ENCODE measurements around the gene MIB2. TPM values are rescaled to one million over a fixed set of nuclear protein-coding genes. Genes with fewer than 3 reads are reported as not detected.

The MIB2 gene
- total RNA-seq, 1 experiment from 2014 or later: 74.5 TPM

DNA sequence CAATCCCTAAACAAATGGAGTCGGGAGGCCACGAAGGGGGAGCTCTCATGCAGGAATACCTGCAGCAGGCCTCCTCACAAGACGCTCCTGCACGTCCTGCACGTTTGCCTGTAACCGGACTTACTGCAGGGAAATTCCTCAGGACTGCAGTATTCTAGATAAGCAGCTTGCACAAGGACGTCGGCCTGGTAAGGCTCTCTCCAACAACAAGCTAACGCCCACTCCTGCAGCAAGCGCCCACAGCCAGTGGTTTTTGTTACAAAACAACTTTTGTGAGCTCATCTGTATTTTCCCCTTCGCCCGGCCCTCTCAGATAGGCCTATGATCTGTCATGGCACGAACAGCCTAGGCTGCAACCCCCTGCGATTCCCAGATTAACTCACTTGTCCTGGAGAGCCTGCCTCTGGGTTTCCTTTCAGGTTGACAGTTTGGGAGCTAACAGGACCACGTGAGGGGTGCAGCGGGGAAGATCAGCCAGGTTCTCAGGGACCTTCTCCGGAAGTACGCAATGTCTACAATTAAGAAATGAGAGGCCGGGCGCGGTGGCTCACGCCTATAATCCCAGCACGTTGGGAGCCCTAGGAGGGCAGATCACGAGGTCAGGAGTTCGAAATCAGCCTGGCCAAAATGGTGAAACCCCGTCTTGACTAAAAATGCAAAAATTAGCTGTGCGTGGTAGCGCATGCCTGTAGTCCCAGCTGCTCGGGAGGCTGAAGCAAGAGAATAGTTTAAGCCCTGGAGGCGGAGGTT lies 921 bp upstream of the MIB2 start:
- TSS peak; percentile 91 for BruUV-seq (replicated peaks)
- POLR2A ChIA-PET: no interaction called here
- ATAC-seq (no peak), DNase-seq (ENCODE audit: low read depth, low spot score) (no peak)
- intact Hi-C loops (cut with micrococcal nuclease; ENCODE audit: unreplicated experiment): no loop called here
- Histone ChIP-seq H3K27ac (ENCODE audit: low read length) (no peak overlapping the region; the same call in 1 of the 2 replicates), H3K27me3 (ENCODE audit: control insufficient read depth, insufficient read depth, low read length) (no peaks in the 10 kb centered on the region), H3K9me3 (ENCODE audit: control insufficient read depth, insufficient read depth, low read depth, low read length) (no peaks in the 10 kb centered on the region), H3K4me3 (ENCODE audit: low read depth in 2 of 2, low read length in 2 of 2) (peak overlapping the region; percentile 73 to 87), H3K4me1 (ENCODE audit: control insufficient read depth, insufficient read depth, low read length) (peaks cover 20% of the 10 kb centered on the region), H3K36me3 (ENCODE audit: control insufficient read depth, insufficient read depth, low read length) (no peaks in the 10 kb centered on the region)
- CTCF ChIA-PET: no interaction called here
- no peak for TF ChIP-seq POLR2AphosphoS5 (IDR thresholded peaks at IDR 0.05; ENCODE audit: low read depth, low read length)
- TF ChIP-seq TCF7L2 (IDR thresholded peaks at IDR 0.05; ENCODE audit: low read depth, low read length): no peak
- no peak for TF ChIP-seq SIN3A (IDR thresholded peaks at IDR 0.05; ENCODE audit: borderline replicate concordance, insufficient read depth, low read depth, low read length)
- TF ChIP-seq, protein P1, sequence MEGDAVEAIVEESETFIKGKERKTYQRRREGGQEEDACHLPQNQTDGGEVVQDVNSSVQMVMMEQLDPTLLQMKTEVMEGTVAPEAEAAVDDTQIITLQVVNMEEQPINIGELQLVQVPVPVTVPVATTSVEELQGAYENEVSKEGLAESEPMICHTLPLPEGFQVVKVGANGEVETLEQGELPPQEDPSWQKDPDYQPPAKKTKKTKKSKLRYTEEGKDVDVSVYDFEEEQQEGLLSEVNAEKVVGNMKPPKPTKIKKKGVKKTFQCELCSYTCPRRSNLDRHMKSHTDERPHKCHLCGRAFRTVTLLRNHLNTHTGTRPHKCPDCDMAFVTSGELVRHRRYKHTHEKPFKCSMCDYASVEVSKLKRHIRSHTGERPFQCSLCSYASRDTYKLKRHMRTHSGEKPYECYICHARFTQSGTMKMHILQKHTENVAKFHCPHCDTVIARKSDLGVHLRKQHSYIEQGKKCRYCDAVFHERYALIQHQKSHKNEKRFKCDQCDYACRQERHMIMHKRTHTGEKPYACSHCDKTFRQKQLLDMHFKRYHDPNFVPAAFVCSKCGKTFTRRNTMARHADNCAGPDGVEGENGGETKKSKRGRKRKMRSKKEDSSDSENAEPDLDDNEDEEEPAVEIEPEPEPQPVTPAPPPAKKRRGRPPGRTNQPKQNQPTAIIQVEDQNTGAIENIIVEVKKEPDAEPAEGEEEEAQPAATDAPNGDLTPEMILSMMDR (IDR thresholded peaks at IDR 0.05): no peak
- no peak for TF ChIP-seq REST (IDR thresholded peaks at IDR 0.05; ENCODE audit: insufficient read depth in 1 of 2, low read depth in 2 of 2, low read length in 1 of 2)
- in situ Hi-C loops (cut with HindIII; ENCODE audit: low pct_unique_long_range_greater_than_20kb, low sequenced_read_pairs): no loop called here

- CTCF ChIA-PET: no interaction called here
These were observed 395 bp upstream of the MIB2 start for GRCh38 chr1:1614954-1615255.

More at GRCh38 chr1:1614954-1615255, 395 bp upstream of the MIB2 start:
- H3K4me1 ChIP-seq (ENCODE audit: control insufficient read depth, insufficient read depth, low read length): peaks cover 20% of the 10 kb centered on the region
- in situ Hi-C loops (cut with HindIII; ENCODE audit: low pct_unique_long_range_greater_than_20kb, low sequenced_read_pairs): no loop called here
- H3K36me3 ChIP-seq (ENCODE audit: control insufficient read depth, insufficient read depth, low read length): no peaks in the 10 kb centered on the region
- intact Hi-C loops (cut with micrococcal nuclease; ENCODE audit: unreplicated experiment): no loop called here
- peak overlapping the region; percentile 73 to 87 for H3K4me3 ChIP-seq (ENCODE audit: low read depth in 2 of 2, low read length in 2 of 2)
- H3K9me3 ChIP-seq (ENCODE audit: control insufficient read depth, insufficient read depth, low read depth, low read length): no peaks in the 10 kb centered on the region
- no peak for ATAC-seq
- TF ChIP-seq, protein P1 (IDR thresholded peaks at IDR 0.05): no peak
- TF ChIP-seq REST (IDR thresholded peaks at IDR 0.05; ENCODE audit: insufficient read depth in 1 of 2, low read depth in 2 of 2, low read length in 1 of 2) (no peak), POLR2AphosphoS5 (IDR thresholded peaks at IDR 0.05; ENCODE audit: low read depth, low read length) (no peak)
- no peak for DNase-seq (ENCODE audit: low read depth, low spot score)
- POLR2A ChIA-PET: no interaction called here
- no peak overlapping the region; the same call in 1 of the 2 replicates for H3K27ac ChIP-seq (ENCODE audit: low read length)
- no peaks in the 10 kb centered on the region for H3K27me3 ChIP-seq (ENCODE audit: control insufficient read depth, insufficient read depth, low read length)
- BruUV-seq (replicated peaks): no TSS peak
